GM19238 (cell line): ENCODE results near the gene TSPAN14.
"Not testable (repeated sequence)": the region's sequence is repeated elsewhere in the genome, so short reads cannot be mapped to it uniquely, and the experiment has no call there.

Experiments
- DNase-seq: peaks from one replicate; pipeline ENCODE4 v3.0.0; 2011; ENCODE audit warnings: low spot score; ENCODE audit not compliant: insufficient read length

Gene TSPAN14

DNA sequence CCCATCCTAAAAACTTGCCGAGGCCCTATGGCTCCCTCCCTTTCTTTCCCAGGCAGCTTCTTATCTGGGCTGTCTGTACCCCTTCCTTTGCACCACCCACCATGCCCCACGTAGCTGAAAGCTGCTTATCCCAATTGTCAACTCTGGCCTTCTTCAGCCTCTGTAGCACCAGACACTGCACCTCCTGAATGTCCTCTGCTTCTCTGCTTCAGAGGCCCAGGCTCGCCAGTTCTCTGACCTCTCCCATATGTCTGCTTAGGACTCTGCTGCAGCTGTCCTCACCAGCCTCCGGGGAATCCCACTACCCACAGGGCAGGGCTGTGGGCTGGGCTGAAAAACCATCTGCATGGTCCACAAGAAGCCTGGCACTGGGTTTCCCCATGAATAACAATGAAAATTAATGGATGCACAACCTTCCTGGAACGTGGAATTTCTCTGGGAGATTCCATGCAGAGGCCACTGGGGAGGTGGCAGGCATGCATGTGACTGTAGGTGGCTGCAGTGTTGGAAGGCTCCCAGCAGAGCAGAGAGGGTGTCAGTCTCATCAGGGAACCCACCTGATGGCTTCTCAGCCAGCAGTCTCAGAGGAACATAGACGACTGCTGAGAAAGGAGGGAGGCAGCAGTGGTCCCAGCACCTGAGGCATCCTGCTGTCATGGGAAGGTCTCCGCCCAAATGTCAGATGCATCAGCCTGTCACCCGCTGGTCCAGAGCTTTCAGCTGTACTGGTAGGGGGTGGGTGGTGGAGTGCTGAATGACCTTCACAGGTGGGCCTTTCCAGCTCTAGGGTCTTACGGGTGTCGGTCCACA lies 66.8 kb downstream of the TSPAN14 start:
- DNase-seq: no peak

DNA sequence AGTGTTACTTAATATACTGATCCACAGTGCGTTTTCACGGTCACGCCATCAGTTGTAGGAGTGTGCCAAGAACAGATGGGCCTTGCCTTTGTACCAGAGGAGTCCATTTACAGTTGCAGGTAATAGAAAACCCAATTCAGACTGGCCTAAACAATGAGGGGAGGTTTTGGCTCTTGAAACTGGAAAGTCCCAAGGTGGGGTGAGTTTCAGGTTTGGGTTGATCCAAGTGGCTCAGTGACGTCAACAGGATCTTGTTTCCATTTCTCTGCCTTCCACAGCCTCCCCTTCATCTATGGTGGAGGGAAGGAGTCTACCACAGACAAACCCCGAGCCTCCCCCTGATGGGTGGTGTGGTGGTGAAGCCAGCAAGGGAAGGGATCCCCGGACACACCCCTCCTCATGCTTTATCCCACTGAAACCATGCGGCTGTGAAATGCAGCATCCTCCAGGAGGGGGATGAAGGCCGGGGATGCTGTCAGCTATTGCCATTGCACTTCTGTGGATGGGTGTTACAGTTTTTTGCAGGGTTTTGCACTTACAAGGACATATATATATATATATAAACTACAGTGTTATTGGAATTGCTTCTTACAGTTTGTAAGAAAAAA lies 68.8 kb downstream of the TSPAN14 start:
- DNase-seq: no peak

DNA sequence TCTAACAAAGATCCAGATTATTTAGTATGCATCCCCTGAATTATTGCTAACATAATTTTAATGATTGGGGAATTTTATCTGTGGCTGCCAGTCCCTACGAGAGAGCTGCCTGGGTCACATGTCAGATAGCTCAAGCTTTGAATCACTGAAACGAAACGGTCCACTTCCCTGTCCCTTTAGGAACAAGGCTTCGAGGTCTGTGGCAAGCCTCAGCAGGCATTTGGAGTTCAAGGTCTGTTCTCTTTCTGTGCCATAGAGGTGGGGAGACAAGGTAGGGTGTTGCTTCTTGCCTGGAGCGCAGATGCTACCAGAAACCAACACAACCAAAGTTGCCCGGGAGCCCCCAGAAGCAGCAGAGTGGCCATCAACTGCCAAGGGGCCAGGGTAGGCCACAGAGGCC lies 69.7 kb downstream of the TSPAN14 start:
- no peak for DNase-seq

DNA sequence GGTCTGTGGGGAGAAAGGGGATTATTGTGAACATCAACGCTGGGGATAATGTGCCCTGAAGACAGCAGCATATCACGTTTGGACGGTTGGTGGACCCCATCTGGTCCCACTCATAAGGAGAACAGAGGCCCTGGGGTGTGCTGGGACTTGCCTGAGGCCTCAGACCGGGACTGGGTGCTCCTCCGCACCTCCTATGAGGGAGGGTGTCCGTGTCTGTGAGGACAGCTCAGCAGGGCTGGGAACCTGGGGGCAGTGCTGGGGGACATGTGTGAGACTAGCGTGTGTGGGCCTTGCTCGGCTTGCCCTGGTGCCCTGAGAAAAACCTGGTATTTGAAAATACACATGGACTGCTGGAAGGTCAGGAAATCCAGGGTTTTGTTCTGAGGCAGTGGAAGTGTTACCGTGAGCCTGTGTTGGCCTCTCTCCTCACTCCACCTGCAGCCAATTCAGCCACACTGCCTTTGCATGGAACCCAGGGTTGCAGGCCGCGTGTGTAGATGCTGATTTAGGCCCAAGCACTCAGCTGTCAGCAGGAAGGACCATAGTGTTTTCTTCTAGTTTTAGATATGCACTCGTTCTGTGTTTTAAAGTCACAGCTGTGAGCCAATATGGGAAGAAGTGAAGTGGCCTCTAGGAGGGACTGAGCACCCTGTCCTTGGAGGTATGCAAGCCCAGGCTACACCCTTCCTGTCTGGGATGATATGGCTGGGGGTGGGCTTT lies 70.2 kb downstream of the TSPAN14 start:
- no peak for DNase-seq

DNA sequence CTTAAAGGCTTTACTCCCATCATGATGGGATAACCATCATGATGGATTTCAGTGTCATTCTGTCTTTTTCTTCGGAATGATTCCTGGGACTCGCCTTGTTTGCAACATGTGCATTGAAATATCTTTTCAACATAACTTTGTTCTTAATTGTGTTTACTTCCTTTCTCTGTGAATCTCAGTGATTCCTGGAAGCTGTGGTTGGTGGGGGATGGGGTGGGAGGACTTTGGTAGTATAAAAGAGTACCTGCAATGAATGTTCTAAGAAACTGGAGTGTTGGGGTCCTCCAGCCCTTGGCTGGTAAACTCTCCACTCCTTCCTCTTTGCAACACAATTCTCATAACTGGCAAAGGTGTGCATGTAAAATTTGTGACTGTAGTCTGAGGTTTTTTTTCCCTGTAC lies 72.1 kb downstream of the TSPAN14 start:
- DNase-seq: no peak

DNA sequence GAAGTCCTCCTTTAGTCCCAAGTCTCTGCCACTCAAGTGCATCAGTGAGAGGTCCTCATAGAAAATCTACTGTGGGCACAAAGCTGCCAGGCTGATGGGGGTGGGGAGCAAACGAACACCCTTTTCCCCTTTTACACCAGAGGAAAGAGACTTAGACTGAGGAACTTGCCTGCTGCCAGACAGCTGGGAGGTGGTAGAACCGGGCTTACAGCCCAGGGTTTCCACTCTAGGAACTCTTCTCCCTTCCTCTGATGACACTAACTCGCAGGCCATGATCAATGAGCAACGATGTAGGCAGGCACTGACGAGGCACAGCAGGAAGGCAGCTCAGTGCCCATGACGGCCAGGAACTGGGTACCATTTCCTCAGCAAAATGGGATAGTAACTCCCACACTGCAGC lies 72.6 kb downstream of the TSPAN14 start:
- DNase-seq: no peak

DNA sequence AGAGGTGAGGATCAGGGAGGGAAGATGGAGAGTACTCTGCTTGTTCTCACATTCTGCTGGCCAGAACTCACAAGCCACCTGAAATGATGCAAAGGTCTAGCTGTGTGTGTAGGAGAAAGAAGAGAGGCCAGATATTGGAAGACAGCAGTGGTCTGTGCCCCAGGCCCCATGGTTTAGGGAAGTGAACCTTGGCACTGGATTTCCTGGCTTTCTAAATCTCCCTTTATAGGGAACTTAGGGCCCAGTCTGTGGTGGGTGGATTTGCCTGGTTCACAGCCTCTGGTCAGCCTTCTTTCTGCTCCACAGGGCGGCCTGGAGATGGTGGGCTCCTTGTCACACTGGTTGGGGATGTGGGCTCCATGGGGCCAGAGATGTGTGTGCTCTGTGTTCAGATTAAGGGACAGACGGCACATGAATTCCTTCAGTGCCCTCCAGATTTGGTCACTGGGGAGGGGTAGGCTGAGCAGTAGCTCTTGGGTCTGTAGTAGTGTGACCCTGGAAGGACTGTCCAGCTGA lies 74.1 kb downstream of the TSPAN14 start:
- no peak for DNase-seq

DNA sequence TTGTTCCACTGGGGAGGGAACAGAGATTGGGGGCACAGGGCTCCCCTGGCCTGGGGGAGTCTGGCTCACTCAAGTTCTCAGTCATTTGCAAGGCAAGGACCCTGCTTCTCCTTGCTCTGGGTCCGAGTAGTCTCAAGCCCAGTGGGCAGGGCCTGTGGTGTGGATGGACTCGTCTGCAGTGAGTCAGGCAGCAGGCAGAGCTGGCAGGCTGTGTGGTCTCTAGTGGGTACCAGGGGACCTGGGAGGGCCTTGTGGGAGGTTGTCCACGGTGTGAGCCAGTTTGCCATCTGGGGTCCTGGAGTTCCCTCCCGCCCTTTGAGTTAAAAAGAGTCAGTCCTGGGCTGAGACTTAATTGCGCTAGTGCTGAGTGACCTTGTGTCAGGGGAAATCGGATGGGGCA lies 74.8 kb downstream of the TSPAN14 start:
- DNase-seq: no peak

DNA sequence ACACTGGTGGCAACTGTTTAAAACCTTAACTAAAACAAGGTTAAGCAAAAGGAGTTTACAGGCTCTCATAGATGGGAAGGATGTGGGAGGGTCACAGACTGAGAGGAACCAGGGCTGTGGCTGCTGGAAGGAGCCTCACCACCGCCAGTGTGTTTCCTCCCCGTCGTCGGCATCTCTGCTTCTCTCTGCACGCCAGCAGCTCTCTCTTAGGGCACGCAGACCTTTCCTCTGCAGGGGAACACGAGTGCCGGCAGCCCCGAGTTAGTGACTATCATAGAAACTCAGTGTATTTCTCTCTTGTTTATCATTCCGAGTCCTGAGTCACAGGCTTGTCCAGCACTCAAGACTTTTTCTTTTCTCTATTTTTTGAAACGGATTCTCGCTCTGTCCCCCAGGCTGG lies 75.5 kb downstream of the TSPAN14 start:
- no peak for DNase-seq

DNA sequence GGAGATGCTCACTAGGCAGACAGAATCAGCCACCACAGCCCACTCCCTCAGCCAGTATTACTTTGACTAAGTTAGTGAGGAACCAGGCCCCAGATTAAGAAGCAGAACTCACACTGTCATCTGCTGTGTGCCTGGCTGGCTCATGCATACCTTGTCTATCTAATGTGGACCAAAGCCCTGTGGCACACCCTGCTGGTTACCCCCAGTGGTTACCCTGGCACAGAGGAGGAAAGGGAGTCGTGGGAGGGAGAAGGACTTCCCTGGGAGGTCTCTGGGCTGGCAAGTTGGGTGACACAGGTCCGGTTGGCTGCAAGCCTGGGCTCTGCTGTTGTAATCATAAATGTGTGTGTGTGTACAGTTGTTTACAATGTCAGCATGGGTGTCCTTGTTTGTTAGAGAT lies 76.1 kb downstream of the TSPAN14 start:
- DNase-seq: no peak

DNA sequence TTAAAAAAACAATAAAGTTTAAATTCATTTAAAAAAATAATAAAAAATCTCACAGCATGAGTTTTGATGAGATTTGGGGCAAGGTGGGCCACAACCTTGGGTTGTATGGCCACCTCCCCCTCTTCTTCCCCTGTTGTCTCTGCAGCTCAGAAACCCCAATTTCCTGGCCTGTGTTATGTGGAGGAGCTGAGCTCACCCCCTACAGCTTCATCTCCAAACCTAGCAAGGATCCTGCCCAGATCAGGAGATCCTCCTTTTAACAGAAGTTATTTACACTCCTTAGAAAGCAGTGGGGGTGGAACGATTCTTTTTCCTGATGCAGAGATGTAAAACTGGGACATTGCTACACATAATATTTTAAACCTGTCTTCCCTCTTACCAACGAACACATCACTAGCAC lies 76.7 kb downstream of the TSPAN14 start:
- DNase-seq: no peak

DNA sequence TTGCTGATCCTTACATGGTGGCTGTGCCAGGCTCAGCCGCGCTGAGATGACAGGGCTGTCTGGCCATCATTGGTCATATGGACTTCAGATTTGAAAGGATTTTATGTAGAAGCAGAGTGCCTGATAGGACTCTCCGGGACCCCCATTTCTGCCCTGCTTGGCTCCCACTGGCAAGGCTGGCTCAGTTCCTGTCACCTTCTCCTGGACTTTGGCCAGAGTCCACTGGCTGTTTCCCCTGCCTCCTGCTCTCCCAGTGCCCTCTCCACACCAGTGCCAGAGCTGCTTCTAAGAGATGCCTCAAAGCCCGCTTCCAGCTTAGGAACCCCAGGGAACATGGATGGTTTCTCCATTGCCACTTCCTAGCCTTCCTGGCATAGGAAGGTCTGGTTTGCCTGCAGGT lies 78.5 kb downstream of the TSPAN14 start:
- DNase-seq: no peak

DNA sequence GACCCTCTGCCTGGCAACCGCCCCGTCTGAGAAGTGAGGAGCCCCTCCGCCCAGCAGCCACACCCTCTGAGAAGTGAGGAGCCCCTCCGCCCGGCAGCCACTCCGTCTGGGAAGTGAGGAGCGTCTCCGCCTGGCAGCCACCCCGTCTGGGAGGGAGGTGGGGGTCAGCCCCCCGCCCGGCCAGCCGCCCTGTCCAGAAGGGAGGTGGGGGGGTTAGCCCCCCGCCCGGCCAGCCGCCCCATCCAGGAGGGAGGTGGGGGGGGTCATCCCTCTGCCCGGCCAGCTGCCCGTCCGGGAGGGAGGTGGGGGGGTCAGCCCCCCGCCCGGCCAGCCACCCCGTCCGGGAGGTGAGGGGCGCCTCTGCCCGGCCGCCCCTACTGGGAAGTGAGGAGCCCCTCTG lies 79.9 kb downstream of the TSPAN14 start:
- not testable (repeated sequence) for DNase-seq

DNA sequence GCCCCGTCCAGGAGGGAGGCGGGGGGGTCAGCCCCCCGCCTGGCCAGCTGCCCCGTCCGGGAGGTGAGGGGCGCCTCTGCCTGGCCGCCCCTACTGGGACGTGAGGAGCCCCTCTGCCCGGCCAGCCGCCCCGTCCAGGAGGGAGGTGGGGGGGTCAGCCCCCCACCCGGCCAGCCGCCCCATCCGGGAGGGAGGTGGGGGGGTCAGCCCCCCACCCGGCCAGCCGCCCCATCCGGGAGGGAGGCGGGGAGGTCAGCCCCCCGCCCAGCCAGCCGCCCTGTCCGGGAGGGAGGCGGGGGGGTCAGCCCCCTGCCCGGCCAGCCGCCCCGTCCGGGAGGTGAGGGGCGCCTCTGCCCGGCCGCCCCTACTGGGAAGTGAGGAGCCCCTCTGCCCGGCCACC lies 80.5 kb downstream of the TSPAN14 start:
- DNase-seq: not testable (repeated sequence)

DNA sequence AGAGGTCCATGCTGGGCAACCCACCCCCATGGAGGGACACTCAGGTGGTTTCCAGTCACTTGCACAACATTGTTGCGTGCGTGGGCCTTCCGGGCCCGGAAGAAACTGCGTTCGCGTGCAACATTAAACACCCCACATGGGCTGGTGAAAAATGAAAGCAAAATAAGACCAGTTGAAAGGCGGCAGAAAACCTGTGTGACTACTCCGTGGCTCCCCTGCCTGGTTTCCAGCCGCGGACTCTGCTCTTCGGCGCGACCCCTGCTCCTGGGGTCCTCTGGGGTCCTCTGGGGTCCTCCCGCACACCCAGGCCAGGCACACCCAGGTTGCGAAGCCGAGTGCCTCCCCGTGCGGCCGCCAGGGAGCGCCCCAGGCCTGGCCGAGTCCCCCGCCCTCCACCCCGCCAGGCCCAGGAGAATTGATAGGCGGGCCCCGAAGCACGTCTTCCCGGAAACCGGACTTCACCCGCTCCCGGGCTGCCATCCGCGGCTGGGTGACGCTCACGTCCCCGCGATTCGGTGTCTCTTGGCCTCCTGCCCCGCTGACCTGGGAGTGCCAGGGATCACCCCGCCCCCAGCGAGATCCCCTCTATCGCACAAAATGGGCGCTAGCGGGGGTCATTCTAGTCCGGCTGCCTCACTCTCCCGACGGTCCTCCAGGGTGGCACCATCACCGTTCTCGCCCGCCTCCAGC lies 81.7 kb downstream of the TSPAN14 start:
- DNase-seq: peak; percentile 63

DNA sequence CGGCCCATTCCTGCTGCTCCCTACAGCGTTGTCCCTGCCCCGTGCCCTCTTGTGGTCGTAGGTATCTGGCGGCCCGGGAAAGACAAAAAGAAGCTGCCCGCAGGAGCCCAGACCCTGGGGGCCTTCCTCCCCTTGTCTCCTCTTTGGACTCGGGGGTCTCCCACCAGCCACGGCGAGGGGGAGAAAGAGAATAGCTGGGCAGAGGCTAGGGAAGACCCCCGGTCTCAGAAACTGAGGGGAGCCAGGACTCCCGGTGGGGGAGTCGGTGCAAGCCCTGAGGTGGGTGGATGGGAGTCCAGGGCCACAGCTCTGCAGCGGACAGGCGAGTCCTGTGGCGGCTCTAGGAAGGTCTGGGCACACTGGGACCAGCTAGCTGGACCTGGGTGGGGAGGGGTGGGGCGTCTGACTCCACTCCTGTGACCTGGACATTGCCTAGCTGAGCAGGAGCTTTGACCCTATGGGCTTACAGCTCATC lies 82.3 kb downstream of the TSPAN14 start:
- no peak for DNase-seq

DNA sequence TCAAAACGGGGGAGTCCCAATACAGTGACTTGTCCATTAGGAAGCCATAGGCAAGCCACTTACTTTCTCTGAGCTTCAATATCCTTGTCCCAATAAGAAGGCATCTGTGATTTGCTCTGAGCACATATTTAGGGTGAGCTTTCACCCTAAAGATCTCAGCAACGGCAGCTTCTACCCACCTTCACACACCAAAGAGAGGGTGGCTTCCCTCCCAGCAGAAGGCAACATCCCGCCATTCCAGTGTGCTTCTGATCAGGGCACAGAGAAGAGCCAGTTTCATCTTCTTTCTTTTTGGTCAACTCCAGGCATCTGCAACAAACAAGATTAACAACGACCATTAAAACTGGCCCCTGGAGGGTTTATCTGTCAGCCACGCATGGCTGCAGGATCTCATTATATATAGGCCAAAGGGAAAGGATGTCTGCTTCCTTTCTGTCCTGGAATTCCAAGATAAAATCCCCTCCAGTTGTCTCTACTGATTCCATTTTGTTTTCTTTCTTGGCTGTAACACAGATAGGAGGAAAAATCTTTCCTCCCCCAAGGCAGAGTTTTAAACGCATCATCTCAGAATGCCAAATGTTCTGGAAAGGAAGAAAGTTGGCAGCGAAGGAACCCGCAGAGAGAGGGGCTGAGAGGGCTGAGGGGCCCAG lies 83.1 kb downstream of the TSPAN14 start:
- DNase-seq: no peak

DNA sequence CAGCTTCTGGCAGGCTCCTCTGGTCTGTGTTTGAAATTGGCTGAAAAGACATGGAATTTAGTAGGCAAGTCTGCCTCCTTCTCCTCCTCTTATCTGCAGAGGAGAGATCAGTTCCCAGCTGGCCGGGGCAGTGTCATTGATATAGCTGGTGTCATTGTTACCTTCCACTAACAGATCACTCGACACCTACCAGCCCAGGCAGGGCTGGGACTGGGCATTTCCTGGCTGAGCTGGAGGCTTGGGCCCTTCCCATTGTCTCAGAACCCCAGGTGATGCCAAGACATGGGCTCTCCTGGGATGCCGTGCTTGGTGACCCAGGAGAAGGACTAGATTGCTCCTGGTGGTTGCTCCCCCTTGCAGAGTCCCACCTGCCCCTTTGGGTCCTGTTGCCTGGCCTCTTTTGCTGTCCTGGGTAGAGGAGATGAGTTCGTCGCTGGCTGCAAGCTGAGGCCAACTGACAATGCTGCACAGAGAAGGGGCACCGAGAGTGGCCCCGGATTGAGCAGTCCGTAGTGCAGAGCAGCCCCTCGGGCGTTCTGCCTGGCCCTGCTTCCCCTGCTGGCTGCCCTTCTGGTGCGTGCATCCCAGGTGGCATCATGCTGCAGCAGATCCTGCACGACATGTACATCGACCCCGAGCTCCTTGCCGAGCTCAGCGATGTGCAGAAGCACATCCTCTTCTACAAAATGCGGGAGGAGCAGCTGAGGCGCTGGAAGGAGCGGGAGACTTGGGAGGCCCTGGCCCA lies 83.8 kb downstream of the TSPAN14 start, which contains the start of gene SH2D4B:
Gene SH2D4B (plus strand): TSS at position 167 of the 745 bp plus-strand sequence. CDS start 430 bp downstream, at position 597.
- no peak for DNase-seq

DNA sequence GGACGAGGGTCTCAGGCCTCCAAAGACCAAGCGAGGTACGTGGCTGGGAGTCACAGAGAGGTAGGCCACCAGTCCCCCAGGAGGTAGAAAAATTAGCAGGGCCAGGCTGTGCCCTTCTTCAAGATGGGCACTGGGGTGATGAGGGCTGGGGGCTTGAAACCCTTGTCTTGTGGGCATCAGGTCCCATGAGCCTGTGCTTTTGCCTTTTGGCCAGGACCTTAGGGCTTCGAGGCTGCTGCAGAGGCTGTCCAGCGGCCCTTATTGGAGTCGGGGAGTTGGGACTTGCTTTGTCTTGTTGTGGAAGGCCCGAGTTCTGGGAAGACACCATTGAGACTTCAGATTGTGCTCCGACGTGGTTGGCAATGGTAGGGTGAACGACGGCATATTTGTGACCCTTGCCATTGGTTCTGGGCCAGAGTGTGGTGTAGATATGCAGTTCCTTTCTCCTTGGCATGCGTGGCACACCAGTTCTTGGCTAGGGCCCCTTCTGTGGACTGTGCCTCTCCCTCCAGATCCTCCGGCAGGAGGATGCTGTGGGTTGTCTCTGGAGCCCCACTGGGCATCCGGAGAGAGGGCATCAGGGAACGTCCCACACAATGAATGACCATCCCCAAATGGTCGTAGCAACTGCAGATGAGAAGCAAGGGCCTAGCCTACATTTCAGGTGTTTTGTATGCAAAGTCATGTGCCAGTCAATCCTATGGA lies 84.5 kb downstream of the TSPAN14 start:
- DNase-seq: no peak
